ENCODE data around the gene COMP. TPM values are rescaled to one million over a fixed set of nuclear protein-coding genes. Genes with fewer than 3 reads are reported as not detected.

COMP gene
- total RNA-seq, 1 donor from 2014 or later: not detected

DNA sequence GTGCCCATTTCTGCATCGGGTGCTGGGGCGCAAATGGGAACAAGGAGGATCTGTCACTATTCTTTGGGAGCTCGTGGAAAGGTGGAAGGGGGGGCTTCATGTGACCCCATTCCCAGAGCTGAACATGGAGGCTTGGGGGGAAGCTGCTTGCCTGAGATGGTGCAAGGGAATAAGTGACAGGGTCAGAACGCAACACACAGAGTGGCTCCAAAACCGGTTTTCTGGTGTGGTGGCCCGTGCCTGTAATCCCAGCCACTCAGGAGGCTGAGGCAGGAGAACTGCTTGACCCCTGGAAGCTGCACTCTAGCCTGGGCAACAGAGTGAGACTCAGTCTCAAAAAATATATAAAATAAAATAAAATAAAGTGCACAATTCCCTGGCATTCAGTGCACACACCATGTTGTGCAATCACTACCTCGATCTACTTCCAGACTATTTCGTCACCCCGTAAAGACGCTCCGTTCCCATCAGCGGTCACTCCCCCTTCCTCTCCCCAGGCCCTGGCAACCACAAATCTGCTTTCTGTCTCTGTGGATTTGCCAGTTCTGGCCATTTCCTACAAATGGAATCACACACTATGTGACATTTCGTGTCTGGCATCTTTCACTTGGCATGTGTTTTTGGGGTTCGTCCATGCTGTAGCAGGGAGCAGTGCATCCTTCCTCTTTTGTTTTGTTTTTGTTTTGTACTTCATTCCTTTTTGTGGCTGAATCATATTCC is 18.2 kb upstream of the COMP start:
- H3K9me3 Mint-ChIP-seq (ENCODE audit: unreplicated experiment): no peaks in the 10 kb centered on the region
- H3K27ac Mint-ChIP-seq (ENCODE audit: unreplicated experiment): no peak overlapping the region
- peaks cover 8% of the 10 kb centered on the region for H3K27me3 Mint-ChIP-seq (ENCODE audit: unreplicated experiment)
- no peak for TF ChIP-seq CTCF (IDR thresholded peaks at IDR 0.05; ENCODE audit: unreplicated experiment)
- no peak overlapping the region for H3K4me3 Mint-ChIP-seq (ENCODE audit: unreplicated experiment)
- H3K36me3 Mint-ChIP-seq (ENCODE audit: low read depth, unreplicated experiment): no peaks in the 10 kb centered on the region
- no peak for DNase-seq (ENCODE audit: low spot score)
- no peaks in the 10 kb centered on the region for H3K4me1 Mint-ChIP-seq (ENCODE audit: unreplicated experiment)

- no peak for DNase-seq (ENCODE audit: low spot score)
- Mint-ChIP-seq H3K27me3 (ENCODE audit: unreplicated experiment) (peaks cover 10% of the 10 kb centered on the region), H3K9me3 (ENCODE audit: unreplicated experiment) (no peaks in the 10 kb centered on the region), H3K4me1 (ENCODE audit: unreplicated experiment) (no peaks in the 10 kb centered on the region), H3K36me3 (ENCODE audit: low read depth, unreplicated experiment) (no peaks in the 10 kb centered on the region), H3K4me3 (ENCODE audit: unreplicated experiment) (no peak overlapping the region), H3K27ac (ENCODE audit: unreplicated experiment) (no peak overlapping the region)
- TF ChIP-seq CTCF (IDR thresholded peaks at IDR 0.05; ENCODE audit: unreplicated experiment): no peak
Measured at GRCh38 chr19:18807861-18808331, 16.8 kb upstream of the COMP start.

DNA sequence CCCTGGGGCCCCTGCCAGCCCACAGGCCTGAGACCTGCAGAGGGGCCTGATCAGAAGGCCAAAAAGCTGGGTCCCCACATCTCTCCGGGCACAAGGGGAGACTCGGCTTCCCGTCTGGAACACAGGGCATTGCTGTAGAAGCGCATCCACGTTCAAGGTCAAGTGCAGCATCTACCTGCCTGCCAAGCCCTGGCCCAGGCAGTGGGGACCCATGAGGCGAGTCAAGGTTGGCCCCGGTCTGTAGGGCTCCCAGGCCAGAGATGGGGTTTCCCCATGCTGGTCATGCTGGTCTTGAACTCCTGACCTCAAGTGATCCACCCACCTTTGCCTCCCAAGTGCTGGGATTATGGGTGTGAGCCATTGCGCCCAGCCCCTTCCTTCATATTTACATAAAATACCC is 13.5 kb upstream of the COMP start:
- peaks cover 8% of the 10 kb centered on the region for H3K27me3 Mint-ChIP-seq (ENCODE audit: unreplicated experiment)
- no peak for TF ChIP-seq CTCF (IDR thresholded peaks at IDR 0.05; ENCODE audit: unreplicated experiment)
- no peaks in the 10 kb centered on the region for H3K9me3 Mint-ChIP-seq (ENCODE audit: unreplicated experiment)

GRCh38 chr19:18804139-18804601 is 13.1 kb upstream of the COMP start:
- no peaks in the 10 kb centered on the region for H3K9me3 Mint-ChIP-seq (ENCODE audit: unreplicated experiment)
- H3K27ac Mint-ChIP-seq (ENCODE audit: unreplicated experiment): no peak overlapping the region
- no peak overlapping the region for H3K4me3 Mint-ChIP-seq (ENCODE audit: unreplicated experiment)
- TF ChIP-seq CTCF (IDR thresholded peaks at IDR 0.05; ENCODE audit: unreplicated experiment): no peak
- no peaks in the 10 kb centered on the region for H3K36me3 Mint-ChIP-seq (ENCODE audit: low read depth, unreplicated experiment)
- H3K4me1 Mint-ChIP-seq (ENCODE audit: unreplicated experiment): no peaks in the 10 kb centered on the region
- no peak for DNase-seq (ENCODE audit: low spot score)
- peaks cover 5% of the 10 kb centered on the region for H3K27me3 Mint-ChIP-seq (ENCODE audit: unreplicated experiment)

More for the DNA sequence above, 13.5 kb upstream of the COMP start:
- H3K36me3 Mint-ChIP-seq (ENCODE audit: low read depth, unreplicated experiment): no peaks in the 10 kb centered on the region
- H3K4me3 Mint-ChIP-seq (ENCODE audit: unreplicated experiment): no peak overlapping the region
- no peak overlapping the region for H3K27ac Mint-ChIP-seq (ENCODE audit: unreplicated experiment)
- DNase-seq (ENCODE audit: low spot score): no peak
- H3K4me1 Mint-ChIP-seq (ENCODE audit: unreplicated experiment): no peaks in the 10 kb centered on the region

DNA sequence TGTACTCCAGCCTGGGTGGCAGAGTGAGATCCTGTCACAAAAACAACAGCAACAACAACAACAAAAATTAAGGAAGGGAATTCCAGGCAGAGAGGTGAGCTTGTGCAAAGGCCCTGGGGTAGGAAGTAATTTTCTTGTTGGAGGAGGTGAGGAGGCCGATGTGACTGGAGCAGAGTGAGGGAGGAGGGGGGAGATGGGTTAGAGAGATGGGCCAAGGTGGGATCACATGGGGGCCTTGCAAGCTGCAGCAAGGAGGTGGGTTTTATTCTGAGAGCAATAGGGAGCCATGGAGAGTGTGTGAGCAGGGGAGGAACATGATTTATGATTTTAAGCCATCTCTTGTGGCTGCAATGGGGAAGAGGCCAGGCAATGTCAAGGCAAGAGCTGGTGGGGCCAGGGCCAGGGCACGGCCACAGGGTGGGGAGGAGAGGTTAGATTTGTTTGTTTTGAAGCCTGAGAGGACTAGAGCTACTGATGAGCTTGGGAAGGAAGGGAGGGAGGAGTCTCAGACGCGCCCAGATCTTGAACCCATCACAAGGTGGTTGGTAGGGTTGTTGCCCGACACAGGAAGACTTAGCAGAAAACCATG is 12.5 kb upstream of the COMP start:
- no peaks in the 10 kb centered on the region for H3K4me1 Mint-ChIP-seq (ENCODE audit: unreplicated experiment)
- H3K36me3 Mint-ChIP-seq (ENCODE audit: low read depth, unreplicated experiment): no peaks in the 10 kb centered on the region
- no peak for DNase-seq (ENCODE audit: low spot score)
- no peaks in the 10 kb centered on the region for H3K9me3 Mint-ChIP-seq (ENCODE audit: unreplicated experiment)
- peaks cover 5% of the 10 kb centered on the region for H3K27me3 Mint-ChIP-seq (ENCODE audit: unreplicated experiment)
- TF ChIP-seq CTCF (IDR thresholded peaks at IDR 0.05; ENCODE audit: unreplicated experiment): no peak
- no peak overlapping the region for H3K27ac Mint-ChIP-seq (ENCODE audit: unreplicated experiment)
- H3K4me3 Mint-ChIP-seq (ENCODE audit: unreplicated experiment): no peak overlapping the region
